B cell (primary cell): ENCODE data around the gene USP28. TPM values are rescaled to one million over a fixed set of nuclear protein-coding genes. Genes with fewer than 3 reads are reported as not detected.

Experiments
- ATAC-seq: fragments of 200-7000 bp; cut with Tn5 transposase; one replicate; pipeline ENCODE4 v1.10.0; 2021; ENCODE audit warnings: low read depth, mild to moderate bottlenecking, moderate number of reproducible peaks, moderate library complexity
- CTCF ChIA-PET: fragments of 350-600 bp; sonication (Branson Sonifier 250); formaldehyde crosslinking; loops from one replicate; lab custom pipeline; 2021; ENCODE audit warnings: antibody characterized with exemption, inconsistent platforms; lab: Charles Lee
- POLR2A ChIA-PET: fragments of 350-600 bp; sonication (Branson Sonifier 250); formaldehyde crosslinking; loops from one replicate; lab custom pipeline; 2021; ENCODE audit warnings: antibody characterized with exemption; lab: Charles Lee
- DNase-seq: peaks from one replicate; pipeline ENCODE4 v3.0.0; 2013
- H2AFZ ChIP-seq: 2 replicates; pipeline ENCODE4 v1.6.1; 2012; ENCODE audit warnings: mild to moderate bottlenecking, low read depth, low read length; ENCODE audit not compliant: insufficient read depth, poor library complexity, severe bottlenecking
- H3K27ac ChIP-seq, 2 donors: 1 replicate in 1 of 2; 2 replicates in 1 of 2; pipeline ENCODE4 v1.5.1; 2012 to 2013; ENCODE audit warnings: low read length in 2 of 2, mild to moderate bottlenecking in 2 of 2, moderate library complexity in 1 of 2
- H3K27me3 ChIP-seq, 4 experiments: fragments of 200-600 bp in 1 of 4; sonication (generic) in 1 of 4; replicated peaks in 1 of 4; 1 replicate in 2 of 4; 2 replicates in 2 of 4; pipeline versions ENCODE4 v1.6.1 to v1.7.0; 2013 to 2016; ENCODE audit warnings: low read length in 3 of 4, mild to moderate bottlenecking in 2 of 4, mixed read lengths in 1 of 4, moderate library complexity in 1 of 4; ENCODE audit not compliant: insufficient read depth in 4 of 4, control insufficient read depth in 3 of 4; ENCODE audit errors: control extremely low read depth in 1 of 4
- H3K36me3 ChIP-seq, 2 experiments: replicated peaks in 1 of 2; 1 replicate in 1 of 2; 2 replicates in 1 of 2; pipeline versions ENCODE4 v1.6.1 to v1.7.1; 2013; ENCODE audit warnings: low read length in 1 of 2; ENCODE audit not compliant: insufficient read depth in 2 of 2, control insufficient read depth in 1 of 2; ENCODE audit errors: control extremely low read depth in 1 of 2, extremely low read depth in 1 of 2
- H3K4me1 ChIP-seq, 2 donors: fragments of 200-600 bp in 1 of 2; sonication (generic) in 1 of 2; 1 replicate in 1 of 2; 2 replicates in 1 of 2; pipeline versions ENCODE4 v1.5.1 to v1.6.1; 2013 to 2017; ENCODE audit warnings: low read length in 2 of 2; ENCODE audit not compliant: control insufficient read depth in 2 of 2, insufficient read depth in 2 of 2
- H3K4me2 ChIP-seq: replicated peaks from 2 replicates; pipeline ENCODE3; 2012; ENCODE audit warnings: mild to moderate bottlenecking, low read depth, low read length; ENCODE audit not compliant: poor library complexity, severe bottlenecking
- H3K4me3 ChIP-seq, 5 experiments: fragments of 200-600 bp in 1 of 5; sonication (generic) in 1 of 5; 1 replicate in 3 of 5; 2 replicates in 2 of 5; pipeline versions ENCODE4 v1.5.1 to v1.7.0; 2011 to 2016; ENCODE audit warnings: low read length in 4 of 5, mild to moderate bottlenecking in 4 of 5, low read depth in 2 of 5, control low read depth in 1 of 5, moderate library complexity in 1 of 5; ENCODE audit not compliant: insufficient read depth in 1 of 5; ENCODE audit errors: control extremely low read depth in 1 of 5, extremely low read depth in 1 of 5
- H3K79me2 ChIP-seq: fragments of 200-600 bp; sonication (generic); one replicate; pipeline ENCODE4 v1.6.0; 2016; ENCODE audit warnings: low read length; ENCODE audit not compliant: control insufficient read depth, insufficient read depth
- H3K9ac ChIP-seq: fragments of 200-600 bp; sonication (generic); 2 replicates; pipeline ENCODE4 v1.6.1; 2017; ENCODE audit warnings: mild to moderate bottlenecking, low read length, moderate library complexity
- H3K9me3 ChIP-seq, 3 donors: one replicate each; pipeline versions ENCODE4 v1.6.1 to v1.7.1; 2013; ENCODE audit warnings: low read length in 2 of 3; ENCODE audit not compliant: control insufficient read depth in 2 of 3, insufficient read depth in 1 of 3; ENCODE audit errors: control extremely low read depth in 1 of 3
- H4K20me1 ChIP-seq: 2 replicates; pipeline ENCODE4 v1.6.0; 2012; ENCODE audit warnings: mild to moderate bottlenecking, low read length; ENCODE audit not compliant: insufficient read depth, control insufficient read depth, poor library complexity, severe bottlenecking
- H3K27ac Mint-ChIP-seq: one replicate; pipeline ENCODE4 v1.8.0; 2021; ENCODE audit warnings: mixed read lengths
- H3K27me3 Mint-ChIP-seq: one replicate; pipeline ENCODE4 v1.8.0; 2021; ENCODE audit warnings: mixed read lengths
- H3K4me1 Mint-ChIP-seq: one replicate; pipeline ENCODE4 v1.8.0; 2021; ENCODE audit warnings: mixed read lengths
- H3K4me3 Mint-ChIP-seq: one replicate; pipeline ENCODE4 v1.8.0; 2021; ENCODE audit warnings: mixed read lengths
- H3K9me3 Mint-ChIP-seq: one replicate; pipeline ENCODE4 v1.8.0; 2022; ENCODE audit warnings: mixed read lengths; ENCODE audit not compliant: insufficient read depth
- CTCF ChIP-seq: fragments of 200-600 bp; IDR thresholded peaks from one replicate; pipeline ENCODE4 v1.8.0; 2022; ENCODE audit warnings: antibody characterized with exemption, mild to moderate bottlenecking
- EZH2 ChIP-seq: IDR thresholded peaks from 2 replicates; pipeline ENCODE4 v1.6.1; 2012; ENCODE audit warnings: borderline replicate concordance, low read depth, mild to moderate bottlenecking, moderate library complexity, low read length; ENCODE audit not compliant: insufficient read depth, poor library complexity, severe bottlenecking
- WGBS: methylation state at CpG from one replicate; pipeline ENCODE4 v1.1.5; 2013; ENCODE audit warnings: missing lambda C conversion rate; ENCODE audit not compliant: insufficient coverage; 5-methylcytosine and 5-hydroxymethylcytosine counted together
- intact Hi-C: fragments of 100-400 bp; cut with micrococcal nuclease; formaldehyde crosslinking; loops from one replicate; pipeline ENCODE4 v1.10.0; 2022
- polyA plus RNA-seq: library from polyadenylated mRNA; depleted of rRNA; stranded (reverse); fragments of >200 nt; gene quantifications from 2 replicates; pipeline ENCODE4 v1.2.3, GENCODE V29; 2012
- total RNA-seq, 2 donors: library from RNA; stranded (reverse); fragments of 120-200 nt in 1 of 2; gene quantifications; 1 replicate in 1 of 2; 2 replicates in 1 of 2; pipeline versions ENCODE4 v1.2.3 to v1.2.4, GENCODE V29; 2013 to 2022

USP28 gene
- total and polyA plus RNA-seq, 2 donors (not counting 1 experiment from before 2014, with no cell fraction given) = 78.0 to 104 TPM

- ChIA-PET POLR2A (no interaction called here), CTCF (interaction anchor here (8.6 kb wide), 1 partner anchor 454 kb away, joined by 207 read pairs; no protein-coding TSS in a partner anchor)
- H3K9me3 ChIP-seq = no peaks in the 10 kb centered on the region
Measured at GRCh38 chr11:113808931-113809330, 66.4 kb downstream of the USP28 start.

More at GRCh38 chr11:113808931-113809330, 66.4 kb downstream of the USP28 start:
- no peaks in the 10 kb centered on the region for H3K4me1 ChIP-seq
- no peak overlapping the region for H2AFZ ChIP-seq
- peaks cover 4% of the 10 kb centered on the region for H3K4me1 Mint-ChIP-seq
- peaks cover 0 to 73% of the 10 kb centered on the region in 2 experiments for H3K36me3 ChIP-seq
- H3K9ac ChIP-seq = no peak overlapping the region
- DNase-seq (no peak), ATAC-seq (no peak)
- no peak overlapping the region for H3K4me3 ChIP-seq
- no peak overlapping the region for H3K4me2 ChIP-seq
- H3K27ac ChIP-seq = no peak overlapping the region
- no CpG with 5 or more reads among the region's 2 CpGs for WGBS
- H4K20me1 ChIP-seq = no peaks in the 10 kb centered on the region
- H3K27me3 ChIP-seq = no peaks in the 10 kb centered on the region
- no peak overlapping the region for H3K4me3 Mint-ChIP-seq
- H3K27me3 Mint-ChIP-seq = no peaks in the 10 kb centered on the region
- intact Hi-C loops = loop anchor here (5.0 kb wide), 1 partner anchor 33 kb away; no protein-coding TSS in a partner anchor
- H3K27ac Mint-ChIP-seq = no peak overlapping the region
- no peaks in the 10 kb centered on the region for H3K9me3 Mint-ChIP-seq
- no peak for TF ChIP-seq EZH2
- no peak for TF ChIP-seq CTCF
- no peaks in the 10 kb centered on the region for H3K79me2 ChIP-seq
